Esophagus muscularis mucosa (tissue), 4 donors: ENCODE data around the gene KIRREL3. TPM values are rescaled to one million over a fixed set of nuclear protein-coding genes. Genes with fewer than 3 reads are reported as not detected.

Experiments
- DNase-seq: peaks from one replicate; pipeline ENCODE4 v3.0.0-alpha.2; 2017; ENCODE audit errors: extremely low spot score
- H3K27ac ChIP-seq, 4 donors: fragments of 200-600 bp; sonication (generic); replicated peaks in 1 of 4; 1 replicate in 3 of 4; 2 replicates in 1 of 4; pipeline ENCODE4 v1.5.1; 2016 to 2019; ENCODE audit warnings: mild to moderate bottlenecking in 1 of 4
- H3K27me3 ChIP-seq, 4 donors: fragments of 200-600 bp; sonication (generic); one replicate each; pipeline versions ENCODE4 v1.5.1 to v1.6.0; 2016 to 2019
- H3K36me3 ChIP-seq, 4 donors: fragments of 200-600 bp; sonication (generic); one replicate each; pipeline ENCODE4 v1.5.1; 2016 to 2019
- H3K4me1 ChIP-seq, 4 donors: fragments of 200-600 bp; sonication (generic); one replicate each; pipeline ENCODE4 v1.5.1; 2016 to 2019
- H3K4me3 ChIP-seq, 4 donors: fragments of 200-600 bp; sonication (generic); 1 replicate in 2 of 4; 2 replicates in 2 of 4; pipeline ENCODE4 v1.5.1; 2016 to 2019; ENCODE audit warnings: mild to moderate bottlenecking in 4 of 4, moderate library complexity in 1 of 4
- H3K9me3 ChIP-seq, 4 donors: fragments of 200-600 bp; sonication (generic); 1 replicate in 3 of 4; 2 replicates in 1 of 4; pipeline ENCODE4 v1.5.1; 2016 to 2019
- CTCF ChIP-seq, 3 experiments: fragments of 200-600 bp in 2 of 3; fragments of 450-650 bp in 1 of 3; sonication (generic) in 2 of 3; IDR thresholded peaks; one replicate each; pipeline ENCODE4 v1.5.1; 2017 to 2019; ENCODE audit warnings: antibody characterized with exemption in 3 of 3, mild to moderate bottlenecking in 2 of 3, moderate library complexity in 1 of 3
- EP300 ChIP-seq: sonication (generic); formaldehyde crosslinking; IDR thresholded peaks from one replicate; pipeline ENCODE4 v1.6.1; 2017; ENCODE audit warnings: antibody characterized with exemption
- POLR2A ChIP-seq: fragments of 450-650 bp; IDR thresholded peaks from one replicate; pipeline ENCODE4 v1.6.1; 2017; ENCODE audit warnings: antibody characterized with exemption, moderate library complexity, mild to moderate bottlenecking, low read depth
- POLR2AphosphoS5 ChIP-seq, 2 donors: sonication (generic); formaldehyde crosslinking; IDR thresholded peaks; one replicate each; pipeline ENCODE4 v1.6.1; 2017; ENCODE audit warnings: antibody characterized with exemption in 2 of 2
- WGBS: methylation state at CpG from one replicate; pipeline ENCODE4 v1.1.5; 2018; 5-methylcytosine and 5-hydroxymethylcytosine counted together
- intact Hi-C: fragments of 100-400 bp; cut with DNase I; formaldehyde crosslinking; loops from one replicate; pipeline ENCODE4 v1.15.1; 2023
- total RNA-seq, 4 donors: library from RNA; depleted of rRNA; stranded (reverse); fragments of >200 nt; gene quantifications; one replicate each; pipeline versions ENCODE4 v1.1.0 to v1.2.1, GENCODE V29; 2016

The KIRREL3 gene
- total RNA-seq, 4 donors from 2014 or later = 1.7 to 6.5 (median 3.1) TPM

GRCh38 chr11:126573325-126573978, 427.1 kb downstream of the KIRREL3 start:
- Histone ChIP-seq H3K36me3 (no peaks in the 10 kb centered on the region), H3K4me3 (no peak overlapping the region), H3K4me1 (no peaks in the 10 kb centered on the region), H3K9me3 (no peaks in the 10 kb centered on the region), H3K27ac (no peak overlapping the region), H3K27me3 (peaks cover 0 to 50% (median 0%) of the 10 kb centered on the region in 4 donors)
- intact Hi-C loops = no loop called here
- TF ChIP-seq POLR2A (no peak), CTCF (IDR thresholded peaks at IDR 0.05) (no peak), EP300 (no peak), POLR2AphosphoS5 (IDR thresholded peaks at IDR 0.05) (no peak)
- WGBS = 36% methylated on average over 10 of the region's 11 CpGs
- no peak for DNase-seq

GRCh38 chr11:126570489-126570888, 430.1 kb downstream of the KIRREL3 start:
- Histone ChIP-seq H3K36me3 (no peaks in the 10 kb centered on the region), H3K4me1 (no peaks in the 10 kb centered on the region), H3K4me3 (no peak overlapping the region), H3K27ac (no peak overlapping the region), H3K27me3 (peaks cover 0 to 61% (median 0%) of the 10 kb centered on the region in 4 donors), H3K9me3 (no peaks in the 10 kb centered on the region)
- intact Hi-C loops = no loop called here
- DNase-seq = no peak
- TF ChIP-seq CTCF (IDR thresholded peaks at IDR 0.05) = no peak
- no peak for TF ChIP-seq POLR2A
- TF ChIP-seq EP300 = no peak
- no peak for TF ChIP-seq POLR2AphosphoS5 (IDR thresholded peaks at IDR 0.05)
- WGBS = 77% methylated on average over 5 of the region's 5 CpGs

GRCh38 chr11:126567419-126567818, 433.2 kb downstream of the KIRREL3 start:
- Histone ChIP-seq H3K9me3 (no peaks in the 10 kb centered on the region), H3K36me3 (no peaks in the 10 kb centered on the region), H3K27me3 (peaks cover 0 to 63% (median 0%) of the 10 kb centered on the region in 4 donors), H3K27ac (no peak overlapping the region), H3K4me3 (no peak overlapping the region), H3K4me1 (no peaks in the 10 kb centered on the region)
- intact Hi-C loops = no loop called here
- TF ChIP-seq CTCF (IDR thresholded peaks at IDR 0.05) = no peak
- TF ChIP-seq POLR2AphosphoS5 (IDR thresholded peaks at IDR 0.05) = no peak
- TF ChIP-seq EP300 = no peak
- no peak for DNase-seq
- 50% methylated on average over 1 of the region's 4 CpGs for WGBS

- Histone ChIP-seq H3K27me3 (peaks cover 0 to 47% (median 0%) of the 10 kb centered on the region in 4 donors), H3K36me3 (no peaks in the 10 kb centered on the region), H3K9me3 (no peaks in the 10 kb centered on the region), H3K4me3 (no peak overlapping the region), H3K27ac (no peak overlapping the region), H3K4me1 (no peaks in the 10 kb centered on the region)
- TF ChIP-seq POLR2AphosphoS5 (IDR thresholded peaks at IDR 0.05) = no peak
- intact Hi-C loops = no loop called here
- 10% methylated on average over 9 of the region's 9 CpGs for WGBS
- DNase-seq = no peak
Observed at GRCh38 chr11:126564566-126564965, 436.0 kb downstream of the KIRREL3 start.

- intact Hi-C loops = no loop called here
- H3K4me1 ChIP-seq = no peaks in the 10 kb centered on the region
- 35% methylated on average over 8 of the region's 8 CpGs for WGBS
- no peak for DNase-seq
- peaks cover 0 to 42% (median 0%) of the 10 kb centered on the region in 4 donors for H3K27me3 ChIP-seq
- no peak overlapping the region for H3K4me3 ChIP-seq
- H3K36me3 ChIP-seq = no peaks in the 10 kb centered on the region
- no peaks in the 10 kb centered on the region for H3K9me3 ChIP-seq
- no peak overlapping the region for H3K27ac ChIP-seq
- no peak for TF ChIP-seq CTCF (IDR thresholded peaks at IDR 0.05)
- TF ChIP-seq POLR2A = no peak
- no peak for TF ChIP-seq POLR2AphosphoS5 (IDR thresholded peaks at IDR 0.05)
- no peak for TF ChIP-seq EP300
Observed at GRCh38 chr11:126561327-126561893, 439.2 kb downstream of the KIRREL3 start.
